Measurements from ENCODE around the gene EPB41L2.

- TF ChIP-seq CTCF (IDR thresholded peaks at IDR 0.05) (no peak), ZFX (IDR thresholded peaks at IDR 0.05; ENCODE audit: borderline replicate concordance) (no peak)
Observed at GRCh38 chr6:130947464-130947863, 115.6 kb downstream of the EPB41L2 start.
